HCT116 (cell line): ENCODE measurements around the gene AIF1L. TPM values are rescaled to one million over a fixed set of nuclear protein-coding genes. Genes with fewer than 3 reads are reported as not detected.

Source experiments
- ATAC-seq: fragments of 200-7000 bp; cut with Tn5 transposase; 2 replicates; pipeline ENCODE4 v1.9.1; 2020; ENCODE audit warnings: mild to moderate bottlenecking, moderate library complexity
- BruUV-seq: library from RNA; stranded (reverse); fragments of 400-500 nt; replicated peaks from 2 replicates; lab custom pipeline; 2021; lab: Mats Ljungman, UMichigan
- CTCF ChIA-PET: fragments of 300-600 bp; sonication (Branson Sonifier 250); formaldehyde crosslinking; loops from one replicate; lab custom pipeline; 2021; ENCODE audit warnings: antibody characterized with exemption; lab: Charles Lee
- POLR2A ChIA-PET: fragments of 300-600, 350-600 bp; sonication (Branson Sonifier 250); formaldehyde crosslinking; loops from one replicate; lab custom pipeline; 2021; ENCODE audit warnings: antibody characterized with exemption; lab: Charles Lee
- RAD21 ChIA-PET, 2 experiments: fragments of 300-600 bp; sonication (Branson Sonifier 250); formaldehyde crosslinking; loops; one replicate each; lab custom pipeline; 2023; ENCODE audit warnings: low total read pairs in 2 of 2; ENCODE audit not compliant: uncharacterized antibody in 2 of 2, unreplicated experiment in 2 of 2, low non-redundant PET in 1 of 2; lab: Charles Lee
- DNase-seq: peaks from one replicate; pipeline ENCODE4 v3.0.0-alpha.2; 2010; ENCODE audit warnings: low read depth, low spot score
- H2AFZ ChIP-seq: fragments of 200-600 bp; shearing (Covaris generic), sonication (generic); 2 replicates; pipeline ENCODE4 v1.6.1; 2017; ENCODE audit warnings: low read depth, mixed run types, mixed read lengths, antibody characterized with exemption, low read length; ENCODE audit not compliant: poor library complexity, severe bottlenecking
- H3K27ac ChIP-seq: 2 replicates; pipeline ENCODE4 v1.5.1; 2012; ENCODE audit warnings: low read depth, low read length
- H3K27me3 ChIP-seq: fragments of 200-600 bp; sonication (generic); 2 replicates; pipeline ENCODE4 v1.6.1; 2016; ENCODE audit warnings: mixed run types, low read length, mixed read lengths; ENCODE audit not compliant: insufficient read depth
- H3K36me3 ChIP-seq, 2 experiments: fragments of 200-500 bp in 1 of 2; fragments of 200-600 bp in 1 of 2; sonication (Bioruptor generic) in 1 of 2; sonication (generic) in 1 of 2; 2 replicates each; pipeline versions ENCODE4 v1.5.1 to v1.6.1; 2014 to 2016; ENCODE audit warnings: low read length in 2 of 2, inconsistent platforms in 1 of 2, mixed read lengths in 1 of 2, mixed run types in 1 of 2; ENCODE audit not compliant: insufficient read depth in 2 of 2, control insufficient read depth in 1 of 2
- H3K4me1 ChIP-seq, 2 experiments: fragments of 200-600 bp in 1 of 2; sonication (generic) in 1 of 2; 2 replicates each; pipeline versions ENCODE4 v1.5.1 to v1.6.1; 2012 to 2017; ENCODE audit warnings: low read length in 2 of 2, inconsistent platforms in 1 of 2, mild to moderate bottlenecking in 1 of 2, mixed read lengths in 1 of 2, mixed run types in 1 of 2, moderate library complexity in 1 of 2; ENCODE audit not compliant: insufficient read depth in 2 of 2, control insufficient read depth in 1 of 2
- H3K4me2 ChIP-seq: fragments of 200-600 bp; sonication (generic); 2 replicates; pipeline ENCODE4 v1.6.1; 2017; ENCODE audit warnings: mixed run types, low read length, mixed read lengths
- H3K4me3 ChIP-seq, 2 experiments: fragments of 200-600 bp in 1 of 2; sonication (generic) in 1 of 2; replicated peaks in 1 of 2; 2 replicates each; pipeline ENCODE4 v1.5.1; 2011 to 2016; ENCODE audit warnings: low read length in 2 of 2, control low read depth in 1 of 2, low read depth in 1 of 2, mild to moderate bottlenecking in 1 of 2, mixed read lengths in 1 of 2, mixed run types in 1 of 2
- H3K79me2 ChIP-seq: fragments of 200-600 bp; sonication (generic); 2 replicates; pipeline ENCODE4 v1.6.1; 2017; ENCODE audit warnings: mild to moderate bottlenecking, mixed run types, low read length, moderate library complexity, mixed read lengths; ENCODE audit not compliant: insufficient read depth
- H3K9ac ChIP-seq: fragments of 200-600 bp; sonication (generic); 2 replicates; pipeline ENCODE4 v1.6.1; 2016; ENCODE audit warnings: low read length, mixed read lengths
- H3K9me2 ChIP-seq: fragments of 200-600 bp; sonication (generic), shearing (Covaris generic); 2 replicates; pipeline ENCODE4 v1.6.1; 2017; ENCODE audit warnings: mixed run types, mild to moderate bottlenecking, moderate library complexity; ENCODE audit not compliant: insufficient read depth
- H3K9me3 ChIP-seq, 2 experiments: fragments of 200-500 bp in 1 of 2; fragments of 200-600 bp in 1 of 2; sonication (Bioruptor generic) in 1 of 2; sonication (generic) in 1 of 2; 2 replicates each; pipeline ENCODE4 v1.6.1; 2014 to 2017; ENCODE audit warnings: low read length in 2 of 2, mixed read lengths in 2 of 2, inconsistent platforms in 1 of 2, low read depth in 1 of 2, mild to moderate bottlenecking in 1 of 2, mixed run types in 1 of 2, moderate library complexity in 1 of 2; ENCODE audit not compliant: control insufficient read depth in 1 of 2, insufficient read depth in 1 of 2
- H4K20me1 ChIP-seq: fragments of 200-600 bp; sonication (generic), shearing (Covaris generic); 2 replicates; pipeline ENCODE4 v1.6.1; 2017; ENCODE audit warnings: mixed run types, mild to moderate bottlenecking, moderate library complexity; ENCODE audit not compliant: insufficient read depth
- CBX3 ChIP-seq: IDR thresholded peaks from 2 replicates; pipeline ENCODE4 v1.6.1; 2012; ENCODE audit warnings: low read depth
- CTCF ChIP-seq, 3 experiments: fragments of 200-600 bp in 1 of 3; sonication (generic) in 1 of 3; IDR thresholded peaks in 2 of 3; conservative IDR thresholded peaks in 1 of 3; 2 replicates each; pipeline ENCODE4 v1.5.1; 2012 to 2017; ENCODE audit warnings: low read depth in 2 of 3, low read length in 2 of 3, antibody characterized with exemption in 1 of 3, borderline replicate concordance in 1 of 3, control low read depth in 1 of 3, mild to moderate bottlenecking in 1 of 3, mixed read lengths in 1 of 3, mixed run types in 1 of 3, moderate library complexity in 1 of 3; ENCODE audit not compliant: insufficient read depth in 1 of 3
- EGR1 ChIP-seq: IDR thresholded peaks from 2 replicates; pipeline ENCODE4 v1.6.1; 2012; ENCODE audit warnings: low read depth
- ELF1 ChIP-seq: IDR thresholded peaks from 2 replicates; pipeline ENCODE4 v1.6.1; 2012; ENCODE audit warnings: low read depth, borderline replicate concordance
- EZH2 ChIP-seq: fragments of 200-600 bp; sonication (generic); IDR thresholded peaks from 2 replicates; pipeline ENCODE4 v1.6.1; 2017; ENCODE audit warnings: antibody characterized with exemption, mixed run types
- FOSL1 ChIP-seq: IDR thresholded peaks from 2 replicates; pipeline ENCODE4 v1.6.1; 2012; ENCODE audit warnings: low read depth
- JUND ChIP-seq: IDR thresholded peaks from 2 replicates; pipeline ENCODE4 v1.6.1; 2012
- POLR2A ChIP-seq: IDR thresholded peaks from 2 replicates; pipeline ENCODE4 v1.7.0; 2011; ENCODE audit warnings: borderline replicate concordance; ENCODE audit not compliant: insufficient read depth, insufficient read length; ENCODE audit errors: extremely low read depth
- REST ChIP-seq: IDR thresholded peaks from 2 replicates; pipeline ENCODE4 v1.6.1; 2012; ENCODE audit warnings: low read depth
- ZNF274 ChIP-seq: fragments of 200-500 bp; sonication (Bioruptor generic); IDR thresholded peaks from 2 replicates; pipeline ENCODE4 v1.6.1; 2014; ENCODE audit warnings: mild to moderate bottlenecking, low read depth, low read length, inconsistent platforms
- intact Hi-C: fragments of 100-400 bp; cut with micrococcal nuclease; formaldehyde crosslinking; loops from 2 replicates; pipeline ENCODE4 v1.10.0; 2022
- total RNA-seq: library from RNA; stranded (reverse); gene quantifications from one replicate; pipeline ENCODE4 v1.2.1, GENCODE V29; 2021; ENCODE audit not compliant: unreplicated experiment

Gene AIF1L
- total RNA-seq, 1 experiment from 2014 or later = 34.0 TPM

DNA sequence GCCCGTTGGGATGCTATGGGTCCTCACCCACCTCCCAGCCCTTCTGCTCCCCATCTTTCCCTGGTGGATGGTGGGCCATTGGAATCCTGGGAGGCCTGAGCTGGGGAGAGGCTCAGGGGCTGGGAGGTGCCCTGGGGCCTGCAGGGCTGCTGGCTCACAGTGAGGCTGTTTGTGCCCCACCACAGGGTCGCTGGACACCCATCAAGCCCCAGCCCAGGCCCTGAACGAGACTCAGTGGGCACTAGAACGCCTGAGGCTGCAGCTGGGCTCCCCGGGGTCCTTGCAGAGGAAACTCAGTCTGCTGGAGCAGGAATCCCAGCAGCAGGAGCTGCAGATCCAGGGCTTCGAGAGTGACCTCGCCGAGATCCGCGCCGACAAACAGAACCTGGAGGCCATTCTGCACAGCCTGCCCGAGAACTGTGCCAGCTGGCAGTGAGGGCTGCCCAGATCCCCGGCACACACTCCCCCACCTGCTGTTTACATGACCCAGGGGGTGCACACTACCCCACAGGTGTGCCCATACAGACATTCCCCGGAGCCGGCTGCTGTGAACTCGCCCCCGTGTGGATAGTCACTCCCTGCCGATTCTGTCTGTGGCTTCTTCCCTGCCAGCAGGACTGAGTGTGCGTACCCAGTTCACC, 4.9 kb upstream of the AIF1L start:
- Histone ChIP-seq H3K4me3 (no peak overlapping the region), H3K27ac (no peak overlapping the region)
- TF ChIP-seq JUND (no peak), EZH2 (no peak), EGR1 (no peak), REST (no peak), POLR2A (no peak)
- TF ChIP-seq, all 23 proteins: peak for 0
- BruUV-seq = no TSS peak
- H4K20me1 ChIP-seq = no peaks in the 10 kb centered on the region
- ChIA-PET RAD21 (no interaction called here), POLR2A (no interaction called here), CTCF (no interaction called here)
- H3K79me2 ChIP-seq = no peaks in the 10 kb centered on the region
- no peak overlapping the region for H3K9ac ChIP-seq
- H3K4me2 ChIP-seq = no peak overlapping the region
- intact Hi-C loops = no loop called here
- DNase-seq (no peak), ATAC-seq (no peak)
- H2AFZ ChIP-seq = no peak overlapping the region
- H3K36me3 ChIP-seq = no peaks in the 10 kb centered on the region
- H3K27me3 ChIP-seq = no peaks in the 10 kb centered on the region
- peaks cover 5 to 13% of the 10 kb centered on the region in 2 experiments for H3K4me1 ChIP-seq
- H3K9me2 ChIP-seq = no peaks in the 10 kb centered on the region
- no peaks in the 10 kb centered on the region for H3K9me3 ChIP-seq

DNA sequence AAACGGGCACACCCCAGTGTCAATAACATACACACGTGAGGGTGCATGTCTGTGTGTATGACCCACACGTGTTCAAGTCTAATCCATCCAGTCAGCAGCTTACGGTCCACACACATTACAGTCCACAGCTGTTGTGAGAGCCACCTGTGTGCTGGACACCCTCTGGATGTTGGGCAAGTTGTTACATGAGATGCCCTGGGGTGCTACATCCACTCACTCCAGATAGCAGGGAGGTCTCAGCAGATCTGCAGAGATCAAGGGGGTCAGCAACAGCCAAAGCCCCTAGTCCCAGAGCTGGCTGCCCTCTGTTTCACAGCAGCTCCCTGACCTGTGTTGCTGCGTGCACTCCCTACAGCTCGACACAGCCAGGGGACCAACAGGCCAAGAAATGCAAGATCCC, 4.3 kb upstream of the AIF1L start:
- RAD21 ChIA-PET = no interaction called here
- intact Hi-C loops = no loop called here
- no peak for TF ChIP-seq ZNF274
- no peak for TF ChIP-seq FOSL1
- TF ChIP-seq POLR2A = no peak
- TF ChIP-seq ELF1 = no peak
- no peak for TF ChIP-seq REST
- no peak for TF ChIP-seq CBX3
- no peak for TF ChIP-seq CTCF (IDR thresholded peaks at IDR 0.05 in 2 of 3, conservative IDR thresholded peaks at IDR 0.05 in 1 of 3; ENCODE audit: borderline replicate concordance in 1 of 3, insufficient read depth in 1 of 3, low read depth in 2 of 3, low read length in 2 of 3)
- TF ChIP-seq EGR1 = no peak

More for the DNA sequence above, 4.3 kb upstream of the AIF1L start:
- H3K27me3 ChIP-seq = no peaks in the 10 kb centered on the region
- peaks cover 5 to 17% of the 10 kb centered on the region in 2 experiments for H3K4me1 ChIP-seq
- DNase-seq = no peak
- no peak overlapping the region for H3K9ac ChIP-seq
- no peak overlapping the region for H3K27ac ChIP-seq
- no peak overlapping the region for H2AFZ ChIP-seq
- ATAC-seq = no peak
- no peaks in the 10 kb centered on the region for H3K9me2 ChIP-seq
- no peaks in the 10 kb centered on the region for H3K36me3 ChIP-seq
- no peaks in the 10 kb centered on the region; the same call in 1 of the 2 replicates for H3K79me2 ChIP-seq
- ChIA-PET CTCF (no interaction called here), POLR2A (no interaction called here)
- no peaks in the 10 kb centered on the region for H4K20me1 ChIP-seq
- H3K4me2 ChIP-seq = no peak overlapping the region
- H3K9me3 ChIP-seq = no peaks in the 10 kb centered on the region
- BruUV-seq = no TSS peak
- H3K4me3 ChIP-seq = no peak overlapping the region
